ENCODE data around the gene USP34. TPM values are rescaled to one million over a fixed set of nuclear protein-coding genes. Genes with fewer than 3 reads are reported as not detected.
"Not testable (repeated sequence)": the region's sequence is repeated elsewhere in the genome, so short reads cannot be mapped to it uniquely, and the experiment has no call there.

USP34 gene
- total and polyA plus RNA-seq, 8 donors = 86.5 to 191 (median 158) TPM

DNA sequence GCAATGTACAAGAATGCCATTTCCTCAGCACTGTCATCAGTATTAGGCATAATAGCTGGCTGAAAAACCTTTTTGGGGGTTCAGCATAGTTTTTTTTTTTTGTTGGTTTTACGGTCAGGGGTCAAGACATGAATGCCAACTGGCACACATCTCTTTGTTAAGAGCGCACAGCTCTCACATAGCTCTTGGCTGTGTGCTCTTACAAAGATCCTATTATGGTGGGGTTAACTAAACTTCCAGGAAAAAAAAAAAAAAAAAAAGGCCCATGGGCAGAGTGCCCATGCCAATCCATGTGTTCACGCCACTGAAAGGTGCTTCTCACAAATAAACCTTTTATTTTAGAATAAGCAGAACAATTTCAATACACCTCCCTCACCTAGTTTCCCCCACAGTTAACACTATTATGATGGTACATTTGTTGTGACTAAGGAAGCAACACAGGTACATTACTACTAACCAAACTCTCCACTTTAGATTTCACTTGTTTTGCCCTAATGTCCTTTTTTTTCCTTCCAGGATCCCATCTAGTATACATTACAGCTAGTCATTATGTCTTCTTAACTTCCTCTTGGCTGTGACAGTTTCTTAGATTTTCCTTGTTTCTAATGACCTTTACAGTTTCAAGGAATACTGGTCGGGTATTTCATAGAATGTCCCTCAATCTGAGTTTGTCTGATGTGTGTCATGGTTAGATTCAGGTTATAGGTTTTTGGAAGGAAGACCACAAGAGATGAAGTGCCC lies 252.6 kb downstream of the USP34 start:
- TF ChIP-seq CTCF (IDR thresholded peaks at IDR 0.05) = no peak
- intact Hi-C loops (cut with DNase I) = no loop called here
- ATAC-seq = no peak
- Histone ChIP-seq H3K36me3 (peaks cover 0 to 77% of the 10 kb centered on the region in 2 donors), H3K27me3 (no peaks in the 10 kb centered on the region), H3K27ac (no peak overlapping the region), H3K4me3 (no peak overlapping the region), H3K9me3 (no peaks in the 10 kb centered on the region), H3K4me1 (peaks cover 0 to 3% of the 10 kb centered on the region in 2 donors)
- DNase-seq = no peak

GRCh38 chr2:61214171-61214570 lies 256.7 kb downstream of the USP34 start:
- Histone ChIP-seq H3K9me3 (no peaks in the 10 kb centered on the region), H3K36me3 (peaks cover 0 to 88% of the 10 kb centered on the region in 2 donors), H3K27me3 (no peaks in the 10 kb centered on the region), H3K4me3 (no peak overlapping the region), H3K4me1 (peaks cover 0 to 7% of the 10 kb centered on the region in 2 donors), H3K27ac (no peak overlapping the region)
- no peak for TF ChIP-seq CTCF (IDR thresholded peaks at IDR 0.05)
- DNase-seq = no peak
- intact Hi-C loops (cut with DNase I) = no loop called here
- ATAC-seq = no peak

- Histone ChIP-seq H3K4me3 (no peak overlapping the region), H3K27me3 (no peaks in the 10 kb centered on the region), H3K4me1 (peaks cover 0 to 7% of the 10 kb centered on the region in 2 donors), H3K27ac (peak overlapping the region in 1 of 2 donors; percentile 34), H3K9me3 (no peaks in the 10 kb centered on the region), H3K36me3 (peaks cover 0 to 85% of the 10 kb centered on the region in 2 donors)
- intact Hi-C loops (cut with DNase I) = no loop called here
- ATAC-seq (peak; percentile 94), DNase-seq (no peak)
- TF ChIP-seq CTCF (IDR thresholded peaks at IDR 0.05) = no peak
These were observed 260.4 kb downstream of the USP34 start for GRCh38 chr2:61210332-61210981.

DNA sequence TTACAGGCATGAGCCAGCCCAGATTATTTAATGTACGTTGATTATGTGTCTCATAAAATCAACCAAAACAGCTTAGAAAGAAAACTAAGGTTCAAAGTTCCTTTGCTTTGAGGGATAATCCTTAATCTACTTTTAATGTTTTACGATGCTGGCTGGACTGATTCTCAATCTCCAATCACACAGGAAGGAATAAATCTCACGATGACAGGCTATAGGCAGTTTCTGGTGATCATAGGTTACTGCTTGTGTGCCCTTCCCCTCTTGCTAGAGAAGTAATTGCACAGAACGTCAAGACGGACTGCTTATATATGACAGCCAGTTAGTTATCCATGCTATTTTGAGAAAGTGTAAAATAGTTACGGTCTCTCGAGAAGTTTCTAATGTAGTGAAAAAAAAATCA lies 265.8 kb downstream of the USP34 start:
- intact Hi-C loops (cut with DNase I) = no loop called here
- TF ChIP-seq CTCF (IDR thresholded peaks at IDR 0.05) = no peak
- H3K36me3 ChIP-seq = peaks cover 0 to 91% of the 10 kb centered on the region in 2 donors
- H3K9me3 ChIP-seq = no peaks in the 10 kb centered on the region
- DNase-seq = no peak
- H3K27ac ChIP-seq = no peak overlapping the region
- ATAC-seq = no peak
- no peak overlapping the region for H3K4me3 ChIP-seq
- no peaks in the 10 kb centered on the region for H3K27me3 ChIP-seq
- H3K4me1 ChIP-seq = peaks cover 0 to under 1% of the 10 kb centered on the region in 2 donors

GRCh38 chr2:61196671-61197070 lies 274.2 kb downstream of the USP34 start:
- Histone ChIP-seq H3K27ac (no peak overlapping the region), H3K4me1 (peaks cover 0 to 4% of the 10 kb centered on the region in 2 donors), H3K9me3 (no peaks in the 10 kb centered on the region), H3K36me3 (peaks cover 0 to 62% of the 10 kb centered on the region in 2 donors), H3K27me3 (no peaks in the 10 kb centered on the region), H3K4me3 (no peak overlapping the region)
- no peak for ATAC-seq
- no peak for TF ChIP-seq CTCF (IDR thresholded peaks at IDR 0.05)
- DNase-seq = no peak
- intact Hi-C loops (cut with DNase I) = no loop called here

GRCh38 chr2:61194646-61195045 lies 276.2 kb downstream of the USP34 start:
- H3K4me3 ChIP-seq; H3K27ac ChIP-seq; H3K27me3 ChIP-seq; H3K4me1 ChIP-seq; DNase-seq; intact Hi-C loops (cut with DNase I); H3K9me3 ChIP-seq; ATAC-seq: not testable (repeated sequence)
- peaks cover 0 to 64% of the 10 kb centered on the region in 2 donors for H3K36me3 ChIP-seq

All from left lung (tissue), 10 donors.